ENCODE results near the gene SH3BGRL2. TPM values are rescaled to one million over a fixed set of nuclear protein-coding genes. Genes with fewer than 3 reads are reported as not detected.

The SH3BGRL2 gene
- under 1 TPM; 0.62 to 0.63 TPM for total RNA-seq

DNA sequence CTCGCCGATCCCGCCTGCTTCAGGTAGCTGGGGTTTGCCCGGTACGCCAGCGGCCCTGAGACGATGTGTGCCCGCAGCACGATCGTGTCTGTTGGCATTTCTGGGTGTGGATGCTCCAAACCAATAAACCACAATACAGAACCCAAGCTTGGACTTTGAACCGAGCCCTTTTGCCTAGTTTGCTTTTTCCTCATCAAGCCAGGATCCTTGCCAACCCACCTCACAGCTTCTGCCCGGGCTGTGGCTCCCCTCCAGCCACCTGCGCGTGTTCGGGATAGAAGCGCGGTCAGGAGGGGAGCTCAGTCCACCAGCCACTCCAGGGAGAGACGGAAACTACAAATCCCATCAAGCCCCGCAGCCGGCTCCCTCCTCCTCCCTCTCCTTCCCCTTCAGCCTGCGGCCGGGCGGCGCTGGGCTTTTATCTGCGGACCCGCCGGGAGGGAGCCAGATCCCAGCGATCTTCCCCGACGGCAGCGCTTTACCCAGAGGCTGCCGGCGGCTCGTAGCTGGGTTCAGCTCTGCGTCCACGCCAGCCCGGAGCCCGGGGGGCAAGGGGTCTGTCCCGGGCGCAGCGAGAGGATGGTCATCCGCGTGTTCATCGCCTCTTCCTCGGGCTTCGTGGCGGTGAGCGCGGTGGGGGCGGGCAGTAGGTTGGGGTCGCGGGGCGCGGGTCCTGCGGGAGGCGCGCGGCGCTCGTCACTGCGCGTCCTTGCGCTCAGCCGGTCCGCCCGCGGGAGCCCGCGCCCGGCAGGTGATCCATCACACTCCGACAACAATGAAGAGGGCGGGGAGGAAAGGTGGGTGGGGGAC, at the start of gene SH3BGRL2:
SH3BGRL2 (plus strand) TSS at position 447 of the 810 bp plus-strand sequence; CDS start at position 580, 133 bp downstream.
- ATAC-seq (replicated peaks in 1 of 2) (peak; percentile 75 to 79), DNase-seq (peak; percentile 25 to 32)
- no peak within 1 kb of the TSS for H3K27ac Mint-ChIP-seq
- H3K9me3 Mint-ChIP-seq, result no peaks in the 10 kb centered on the region
- H3K27me3 Mint-ChIP-seq (ENCODE audit: low read depth), result peaks cover 65% of the 10 kb centered on the region
- H3K36me3 Mint-ChIP-seq (ENCODE audit: insufficient read depth in 2 of 2), result no peaks in the 10 kb centered on the region
- H3K4me3 Mint-ChIP-seq, result peak within 1 kb of the TSS; percentile 78 to 87
- H3K4me1 Mint-ChIP-seq (ENCODE audit: low read depth), result peaks cover 14% of the 10 kb centered on the region

DNA sequence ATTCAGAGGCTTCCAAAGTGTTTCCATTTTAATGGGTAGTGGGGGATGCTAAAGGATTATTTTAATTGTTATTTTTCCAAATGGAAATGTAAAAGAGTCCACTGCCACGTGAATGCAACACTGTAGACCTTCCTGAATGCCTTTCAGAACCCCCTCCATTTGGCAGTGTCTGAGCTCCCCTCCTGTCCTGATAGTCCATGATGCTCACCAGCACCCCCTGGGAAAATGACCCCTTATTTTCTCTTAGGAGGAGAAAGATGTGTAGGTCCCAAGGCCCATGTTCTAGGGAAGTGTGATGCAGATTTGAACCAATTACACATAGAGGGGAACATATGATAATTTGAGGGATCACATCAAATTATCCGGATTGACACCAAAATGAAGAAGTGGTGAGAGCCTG, 46.8 kb upstream of the SH3BGRL2 start:
- DNase-seq (no peak), ATAC-seq (replicated peaks in 1 of 2) (no peak)
- Mint-ChIP-seq H3K27ac (no peak overlapping the region), H3K36me3 (ENCODE audit: insufficient read depth in 2 of 2) (peaks cover 0 to 3% of the 10 kb centered on the region in 2 donors), H3K27me3 (ENCODE audit: low read depth) (no peaks in the 10 kb centered on the region), H3K4me3 (no peak overlapping the region), H3K4me1 (ENCODE audit: low read depth) (no peaks in the 10 kb centered on the region), H3K9me3 (peaks cover 6 to 8% of the 10 kb centered on the region in 2 donors)

DNA sequence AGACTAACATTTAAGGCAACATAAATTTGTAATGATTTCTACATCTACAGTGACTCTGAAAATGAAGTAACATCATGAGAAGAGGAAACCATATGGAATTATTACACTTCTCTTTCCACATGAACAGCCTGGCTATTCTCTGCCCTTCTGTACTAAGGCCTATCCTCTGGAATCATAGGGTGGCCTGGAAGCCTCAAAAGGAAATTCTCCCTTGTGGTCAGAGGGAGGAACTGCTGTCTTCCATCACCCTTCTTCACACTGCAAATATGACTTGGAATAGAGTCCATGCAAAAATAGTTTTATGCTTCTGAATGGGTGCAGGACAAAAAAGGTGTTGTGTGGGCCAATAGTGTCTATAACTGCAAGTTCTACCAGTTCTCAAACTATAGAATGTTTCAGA, 44.6 kb upstream of the SH3BGRL2 start:
- no peak for ATAC-seq (replicated peaks in 1 of 2)
- H3K9me3 Mint-ChIP-seq, result peaks cover 0 to under 1% of the 10 kb centered on the region in 2 donors
- H3K4me1 Mint-ChIP-seq (ENCODE audit: low read depth), result no peaks in the 10 kb centered on the region

DNA sequence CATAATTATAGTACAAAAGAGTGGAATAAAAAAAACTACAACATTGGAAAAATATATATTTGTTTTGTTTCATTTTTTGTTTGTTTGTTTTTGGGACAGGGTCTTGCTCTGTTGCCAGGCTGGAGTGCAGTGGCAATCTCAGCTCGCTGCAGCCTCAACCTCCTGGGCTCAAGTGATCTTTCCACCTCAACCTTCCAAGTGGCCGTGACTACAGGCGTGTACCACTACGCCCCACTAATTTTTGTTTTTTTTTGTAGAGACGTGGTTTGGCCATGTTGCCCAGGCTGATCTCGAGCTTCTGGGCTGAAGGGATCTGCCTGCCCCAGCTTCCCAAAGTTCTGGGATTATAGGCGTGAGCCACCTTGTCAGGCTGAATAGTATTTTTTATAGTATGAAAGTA, 41.4 kb upstream of the SH3BGRL2 start:
- no peaks in the 10 kb centered on the region for H3K4me1 Mint-ChIP-seq (ENCODE audit: low read depth)
- no peak overlapping the region for H3K4me3 Mint-ChIP-seq
- no peaks in the 10 kb centered on the region for H3K9me3 Mint-ChIP-seq
- no peaks in the 10 kb centered on the region for H3K27me3 Mint-ChIP-seq (ENCODE audit: low read depth)
- ATAC-seq (replicated peaks in 1 of 2) (no peak), DNase-seq (no peak)
- H3K36me3 Mint-ChIP-seq (ENCODE audit: insufficient read depth in 2 of 2), result no peaks in the 10 kb centered on the region
- no peak overlapping the region for H3K27ac Mint-ChIP-seq

More for the DNA sequence above, 44.6 kb upstream of the SH3BGRL2 start:
- Mint-ChIP-seq H3K27ac (no peak overlapping the region), H3K36me3 (ENCODE audit: insufficient read depth in 2 of 2) (peaks cover 0 to 2% of the 10 kb centered on the region in 2 donors), H3K4me3 (no peak overlapping the region), H3K27me3 (ENCODE audit: low read depth) (no peaks in the 10 kb centered on the region)
- no peak for DNase-seq

DNA sequence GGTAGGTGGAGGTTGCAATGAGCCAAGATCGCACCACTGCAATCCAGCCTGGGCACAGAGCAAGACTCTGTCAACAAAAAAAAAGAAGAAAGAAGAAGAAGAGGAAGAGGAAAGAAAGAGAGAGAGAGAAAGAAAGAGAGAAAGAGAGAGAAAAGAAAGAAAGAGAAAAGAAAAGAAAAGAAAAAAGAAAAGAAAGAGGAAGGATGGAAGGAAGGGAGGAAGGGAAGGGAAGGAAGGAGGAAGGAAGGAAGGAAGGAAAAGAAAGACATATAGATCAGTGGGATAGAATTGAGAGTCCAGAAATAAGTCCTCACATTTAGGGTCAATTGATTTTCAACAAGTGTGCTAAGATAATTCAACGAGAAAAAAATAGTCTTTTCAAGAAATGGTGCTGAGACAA, 34.0 kb upstream of the SH3BGRL2 start:
- no peaks in the 10 kb centered on the region for H3K9me3 Mint-ChIP-seq
- ATAC-seq (replicated peaks in 1 of 2) (no peak), DNase-seq (no peak)
- no peaks in the 10 kb centered on the region for H3K36me3 Mint-ChIP-seq (ENCODE audit: insufficient read depth in 2 of 2)
- H3K4me3 Mint-ChIP-seq, result no peak overlapping the region
- no peak overlapping the region for H3K27ac Mint-ChIP-seq
- no peaks in the 10 kb centered on the region for H3K4me1 Mint-ChIP-seq (ENCODE audit: low read depth)
- no peaks in the 10 kb centered on the region for H3K27me3 Mint-ChIP-seq (ENCODE audit: low read depth)

DNA sequence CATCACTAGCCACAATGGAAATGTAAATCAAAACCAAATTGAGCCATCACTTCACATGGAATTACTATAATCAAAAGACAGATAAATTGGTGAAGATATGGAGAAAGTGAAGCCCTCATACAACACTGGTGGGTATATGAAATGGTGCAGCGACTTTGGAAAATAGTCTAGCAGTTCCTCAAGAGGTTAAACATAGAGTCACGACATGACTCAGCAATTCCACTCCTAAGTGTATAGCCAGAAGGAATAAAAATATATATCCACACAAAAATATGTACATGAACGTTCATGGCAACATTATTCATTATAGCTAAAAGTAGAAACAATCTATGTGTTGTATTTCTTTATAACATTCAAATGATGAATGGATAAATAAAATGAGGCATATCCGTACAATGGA, 33.1 kb upstream of the SH3BGRL2 start:
- Mint-ChIP-seq H3K36me3 (ENCODE audit: insufficient read depth in 2 of 2) (no peaks in the 10 kb centered on the region), H3K27me3 (ENCODE audit: low read depth) (no peaks in the 10 kb centered on the region), H3K4me1 (ENCODE audit: low read depth) (no peaks in the 10 kb centered on the region), H3K4me3 (no peak overlapping the region), H3K27ac (no peak overlapping the region), H3K9me3 (no peaks in the 10 kb centered on the region)
- no peak for ATAC-seq (replicated peaks in 1 of 2)
- no peak for DNase-seq

DNA sequence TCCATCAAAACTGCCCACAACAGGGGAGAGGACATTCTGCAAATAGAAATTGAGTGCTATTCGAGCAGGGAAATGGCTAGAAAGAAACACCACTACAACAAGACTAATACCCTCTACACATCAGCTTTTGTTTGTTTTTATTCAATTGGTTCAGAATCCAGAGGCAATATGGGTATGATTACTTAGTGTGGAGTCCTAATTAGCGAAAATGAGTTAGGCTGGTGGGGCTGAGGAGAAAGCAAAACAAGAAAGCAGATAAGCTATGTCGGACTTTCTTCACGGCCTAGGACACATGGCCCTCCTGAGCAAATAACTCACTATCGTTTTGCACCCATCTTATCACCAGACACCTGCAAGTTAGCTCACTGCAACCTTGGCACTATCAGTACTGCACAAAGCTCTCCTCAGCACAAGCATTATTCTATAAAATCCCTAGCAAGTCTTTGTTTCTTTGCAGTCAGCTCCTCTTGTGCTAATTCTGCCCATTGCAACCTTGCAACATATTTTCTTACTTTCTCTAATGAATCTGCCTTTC, 31.3 kb upstream of the SH3BGRL2 start:
- DNase-seq (no peak), ATAC-seq (replicated peaks in 1 of 2) (no peak)
- Mint-ChIP-seq H3K27me3 (ENCODE audit: low read depth) (no peaks in the 10 kb centered on the region), H3K27ac (no peak overlapping the region), H3K4me1 (ENCODE audit: low read depth) (no peaks in the 10 kb centered on the region), H3K4me3 (no peak overlapping the region), H3K9me3 (no peaks in the 10 kb centered on the region), H3K36me3 (ENCODE audit: insufficient read depth in 2 of 2) (no peaks in the 10 kb centered on the region)

DNA sequence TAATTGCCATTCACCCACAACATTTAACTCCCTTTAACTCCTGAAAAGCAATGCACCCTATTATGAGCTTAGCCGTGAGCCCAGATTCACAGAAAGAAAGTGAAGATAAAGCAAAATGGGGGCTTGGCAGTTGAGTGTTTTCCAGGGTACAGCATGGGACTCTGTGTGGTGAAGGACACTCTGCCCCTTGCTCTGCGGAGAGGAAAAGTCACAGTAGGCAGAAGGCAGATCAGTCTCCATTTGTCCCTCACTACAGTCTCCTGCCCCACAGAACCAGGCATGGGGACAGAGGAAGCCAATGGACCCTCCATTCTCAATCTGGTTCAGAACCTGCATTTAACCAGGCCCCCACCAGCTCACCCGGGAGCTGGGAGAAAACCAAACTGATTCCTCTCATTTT, 30.8 kb upstream of the SH3BGRL2 start:
- no peaks in the 10 kb centered on the region for H3K4me1 Mint-ChIP-seq (ENCODE audit: low read depth)
- H3K9me3 Mint-ChIP-seq, result no peaks in the 10 kb centered on the region
- H3K36me3 Mint-ChIP-seq (ENCODE audit: insufficient read depth in 2 of 2), result no peaks in the 10 kb centered on the region
- ATAC-seq (replicated peaks in 1 of 2) (no peak), DNase-seq (no peak)
- no peak overlapping the region for H3K27ac Mint-ChIP-seq
- no peaks in the 10 kb centered on the region for H3K27me3 Mint-ChIP-seq (ENCODE audit: low read depth)
- H3K4me3 Mint-ChIP-seq, result no peak overlapping the region

DNA sequence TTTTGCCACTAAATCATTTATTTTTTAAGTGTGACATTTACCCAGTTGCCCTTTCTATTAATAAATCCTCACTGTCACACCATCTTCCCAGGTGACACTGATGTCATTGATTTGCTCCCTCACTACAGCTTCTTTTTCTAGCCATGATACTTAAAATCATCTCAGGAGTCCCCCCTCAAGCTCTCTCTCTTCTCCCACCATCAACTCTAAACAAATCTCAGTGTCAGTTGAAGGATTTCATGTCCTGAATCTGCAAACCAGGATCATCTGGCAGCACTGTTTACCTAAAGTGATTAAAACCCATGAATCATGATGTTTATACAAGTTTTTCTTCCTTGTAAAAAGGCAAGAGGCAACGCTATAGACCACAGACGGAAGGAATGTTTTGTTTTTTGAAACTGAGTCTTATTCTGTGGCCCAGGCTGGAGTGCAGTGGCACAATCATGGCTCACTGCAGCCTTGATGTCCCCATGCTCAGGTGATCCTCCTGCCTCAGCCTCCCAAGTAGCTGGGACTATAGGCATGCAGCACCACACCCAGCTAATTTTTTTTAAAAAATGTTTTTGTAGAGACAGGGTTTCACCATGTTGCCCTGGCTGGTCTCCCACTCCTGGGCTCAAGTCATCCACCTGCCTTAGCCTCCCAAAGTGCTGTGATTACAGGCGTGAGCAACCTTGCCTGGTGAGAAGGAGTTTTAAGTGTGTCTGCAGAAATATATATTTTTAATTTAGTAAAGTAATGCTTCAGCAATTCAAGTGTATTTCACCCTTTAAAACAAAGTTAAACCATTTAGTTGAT, 30.1 kb upstream of the SH3BGRL2 start:
- Mint-ChIP-seq H3K9me3 (no peaks in the 10 kb centered on the region), H3K4me3 (no peak overlapping the region), H3K4me1 (ENCODE audit: low read depth) (no peaks in the 10 kb centered on the region), H3K27me3 (ENCODE audit: low read depth) (no peaks in the 10 kb centered on the region), H3K36me3 (ENCODE audit: insufficient read depth in 2 of 2) (no peaks in the 10 kb centered on the region), H3K27ac (no peak overlapping the region)
- ATAC-seq (replicated peaks in 1 of 2) (no peak), DNase-seq (no peak)

DNA sequence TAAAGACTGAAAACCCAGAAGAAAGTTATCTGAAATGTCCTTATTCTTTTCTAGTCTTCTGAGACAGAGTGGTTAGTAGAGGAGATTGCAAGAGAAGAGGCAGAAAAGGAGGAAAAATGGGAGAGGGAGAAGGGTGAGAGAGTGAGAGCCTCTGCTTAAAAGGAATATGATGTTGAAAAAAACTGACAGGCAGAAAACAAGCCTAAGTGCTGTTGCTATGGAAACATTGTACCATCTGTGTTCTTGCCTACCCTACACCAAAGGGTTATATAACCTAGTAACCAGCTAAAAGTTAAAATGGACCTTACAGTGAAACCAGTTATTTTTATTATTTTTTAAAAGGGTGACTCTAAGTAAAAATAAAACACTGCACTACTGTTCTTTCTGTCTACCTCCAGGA, 28.3 kb upstream of the SH3BGRL2 start:
- DNase-seq (no peak), ATAC-seq (replicated peaks in 1 of 2) (no peak)
- Mint-ChIP-seq H3K27me3 (ENCODE audit: low read depth) (no peaks in the 10 kb centered on the region), H3K36me3 (ENCODE audit: insufficient read depth in 2 of 2) (no peaks in the 10 kb centered on the region), H3K9me3 (no peaks in the 10 kb centered on the region), H3K27ac (no peak overlapping the region), H3K4me3 (no peak overlapping the region), H3K4me1 (ENCODE audit: low read depth) (no peaks in the 10 kb centered on the region)

DNA sequence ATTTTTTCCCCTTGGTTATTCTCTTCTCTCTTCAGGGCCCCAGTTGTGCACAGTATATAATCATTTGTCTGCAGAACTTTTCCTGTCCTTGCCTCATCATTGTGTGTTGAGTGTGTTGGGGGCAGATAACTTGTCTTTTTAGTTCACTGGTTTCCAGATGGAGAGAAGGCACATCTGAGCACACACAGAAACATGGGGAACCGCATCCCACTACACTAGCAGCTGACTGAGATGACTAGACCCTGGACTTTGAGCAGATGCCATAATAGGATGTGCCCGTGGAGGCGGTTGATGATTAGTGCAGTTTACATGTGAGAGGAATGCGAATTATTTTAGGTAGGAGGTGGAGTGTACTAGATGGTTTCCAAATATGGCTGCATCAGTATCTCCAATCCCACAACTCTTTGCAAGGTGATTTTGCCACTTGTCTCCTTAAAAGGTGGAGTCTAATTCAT, 26.5 kb upstream of the SH3BGRL2 start:
- Mint-ChIP-seq H3K27ac (no peak overlapping the region), H3K36me3 (ENCODE audit: insufficient read depth in 2 of 2) (no peaks in the 10 kb centered on the region), H3K9me3 (no peaks in the 10 kb centered on the region), H3K4me3 (no peak overlapping the region), H3K27me3 (ENCODE audit: low read depth) (no peaks in the 10 kb centered on the region), H3K4me1 (ENCODE audit: low read depth) (no peaks in the 10 kb centered on the region)
- DNase-seq (no peak), ATAC-seq (replicated peaks in 1 of 2) (no peak)

DNA sequence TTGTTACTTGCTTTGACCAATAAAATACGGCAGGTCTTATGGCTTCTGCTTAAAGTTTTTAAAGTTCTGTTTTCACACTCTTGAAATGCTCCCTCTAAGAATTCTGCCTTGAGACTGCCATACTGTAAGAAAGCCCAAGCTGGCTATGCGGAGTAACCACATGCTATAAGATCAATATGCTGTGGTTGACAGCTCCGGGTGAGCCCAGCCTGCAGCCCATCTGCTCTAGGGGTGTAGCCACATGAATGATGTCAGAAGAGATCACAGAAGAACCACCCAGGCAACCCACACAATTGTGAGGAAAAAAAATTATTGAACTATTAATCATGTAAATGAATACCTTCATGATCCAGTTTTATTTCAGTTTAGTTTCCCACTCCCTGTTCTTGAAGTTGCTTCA, 26.1 kb upstream of the SH3BGRL2 start:
- Mint-ChIP-seq H3K27me3 (ENCODE audit: low read depth) (no peaks in the 10 kb centered on the region), H3K27ac (no peak overlapping the region), H3K4me3 (no peak overlapping the region), H3K9me3 (no peaks in the 10 kb centered on the region), H3K4me1 (ENCODE audit: low read depth) (no peaks in the 10 kb centered on the region), H3K36me3 (ENCODE audit: insufficient read depth in 2 of 2) (no peaks in the 10 kb centered on the region)
- DNase-seq (no peak), ATAC-seq (replicated peaks in 1 of 2) (no peak)

DNA sequence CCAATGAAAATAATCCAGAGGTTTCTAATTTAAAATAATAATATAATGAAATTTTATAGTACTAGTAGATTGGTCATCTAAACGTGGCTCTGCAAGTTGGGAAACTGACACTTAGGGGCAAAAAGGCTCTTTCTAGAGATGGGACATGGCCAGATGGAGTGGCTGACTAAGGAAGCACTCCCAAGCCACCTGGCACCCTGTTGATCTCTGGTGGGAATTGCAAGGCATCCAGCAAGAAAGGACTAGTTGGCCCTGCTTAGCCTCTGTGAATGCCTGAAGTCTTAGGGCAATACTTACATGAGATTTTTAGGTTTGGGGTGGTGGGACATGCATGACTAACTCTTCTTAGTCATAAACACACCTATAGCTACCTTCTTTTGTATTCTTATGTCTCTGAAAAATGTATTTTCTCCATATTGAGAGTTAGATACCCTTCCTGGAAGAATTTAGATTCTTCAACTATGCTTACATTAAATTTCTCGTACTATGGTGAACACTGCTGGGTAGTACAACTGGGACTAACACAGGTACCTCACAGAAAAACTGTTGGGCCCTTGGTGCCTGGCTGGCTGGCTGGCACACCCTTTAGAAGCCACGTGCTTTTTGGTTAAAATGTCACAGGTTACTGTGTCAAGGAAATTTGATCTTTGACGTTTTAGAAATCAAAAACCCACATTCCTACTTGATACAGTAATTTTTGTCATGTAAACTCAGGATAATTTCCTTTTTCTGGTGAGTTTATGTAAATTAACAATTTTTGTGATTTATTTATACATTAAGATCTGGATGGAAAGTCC, 25.0 kb upstream of the SH3BGRL2 start:
- H3K4me1 Mint-ChIP-seq (ENCODE audit: low read depth), result no peaks in the 10 kb centered on the region
- H3K9me3 Mint-ChIP-seq, result no peaks in the 10 kb centered on the region
- H3K27me3 Mint-ChIP-seq (ENCODE audit: low read depth), result no peaks in the 10 kb centered on the region
- DNase-seq (no peak), ATAC-seq (replicated peaks in 1 of 2) (no peak)
- no peak overlapping the region for H3K4me3 Mint-ChIP-seq
- no peaks in the 10 kb centered on the region for H3K36me3 Mint-ChIP-seq (ENCODE audit: insufficient read depth in 2 of 2)
- H3K27ac Mint-ChIP-seq, result no peak overlapping the region
